ENCODE results near the gene ZFP92. TPM values are rescaled to one million over a fixed set of nuclear protein-coding genes. Genes with fewer than 3 reads are reported as not detected.

The ZFP92 gene
- polyA plus RNA-seq, 1 donor (not counting 4 experiments of a cell fraction or from before 2014, with no cell fraction given), result 0.64 TPM

GRCh38 chrX:153441296-153441695, 30.0 kb downstream of the ZFP92 start:
- no peak overlapping the region for H3K27ac ChIP-seq (ENCODE audit: control insufficient read depth, insufficient read depth, low read length)
- no peaks in the 10 kb centered on the region for H3K9me3 ChIP-seq (ENCODE audit: control insufficient read depth, low read depth, low read length)
- H3K4me1 ChIP-seq (ENCODE audit: control insufficient read depth, extremely low read depth, insufficient read depth, low read length), result peaks cover 10% of the 10 kb centered on the region
- H2AFZ ChIP-seq (ENCODE audit: control insufficient read depth, low read length), result no peak overlapping the region
- H3K27me3 ChIP-seq (ENCODE audit: control insufficient read depth, extremely low read depth, insufficient read depth, low read length), result no peaks in the 10 kb centered on the region
- H3K4me3 ChIP-seq (ENCODE audit: control insufficient read depth in 2 of 3, extremely low read depth in 1 of 3, insufficient read depth in 2 of 3, low read depth in 1 of 3, low read length in 3 of 3), result peak overlapping the region in 1 of 3 experiments; percentile 32
- no peak for FAIRE-seq
- TF ChIP-seq EZH2 (IDR thresholded peaks at IDR 0.05; ENCODE audit: low read length), result no peak
- TF ChIP-seq CTCF (optimal IDR thresholded peaks at IDR 0.05 in 1 of 3, IDR thresholded peaks at IDR 0.05 in 1 of 3, conservative IDR thresholded peaks at IDR 0.05 in 1 of 3; ENCODE audit: extremely low read depth in 1 of 3, insufficient read depth in 2 of 3, low read length in 3 of 3), result no peak
- no peaks in the 10 kb centered on the region for H3K79me2 ChIP-seq (ENCODE audit: control insufficient read depth, insufficient read depth, low read length)
- dilution Hi-C loops (cut with MboI; ENCODE audit: extremely low pct_ligation_motif_present, low sequenced_read_pairs), result no loop called here
- H3K9me1 ChIP-seq (ENCODE audit: control insufficient read depth, extremely low read depth, insufficient read depth, low read length), result no peaks in the 10 kb centered on the region
- no peaks in the 10 kb centered on the region for H3K36me3 ChIP-seq (ENCODE audit: control insufficient read depth in 2 of 2, extremely low read depth in 1 of 2, insufficient read depth in 2 of 2, low read length in 2 of 2)
- H4K20me1 ChIP-seq (ENCODE audit: control insufficient read depth, extremely low read depth, insufficient read depth, low read length), result no peaks in the 10 kb centered on the region
- DNase-seq (ENCODE audit: low read depth, low spot score), result no peak
- peak overlapping the region; percentile 56 for H3K4me2 ChIP-seq (ENCODE audit: control insufficient read depth, extremely low read depth, insufficient read depth, low read depth, low read length)
- H3K9ac ChIP-seq (ENCODE audit: control insufficient read depth, extremely low read depth, insufficient read depth, low read length), result no peak overlapping the region

- TF ChIP-seq CTCF (optimal IDR thresholded peaks at IDR 0.05 in 1 of 3, IDR thresholded peaks at IDR 0.05 in 1 of 3, conservative IDR thresholded peaks at IDR 0.05 in 1 of 3; ENCODE audit: extremely low read depth in 1 of 3, insufficient read depth in 2 of 3, low read length in 3 of 3) (no peak), EZH2 (IDR thresholded peaks at IDR 0.05; ENCODE audit: low read length) (no peak)
- dilution Hi-C loops (cut with MboI; ENCODE audit: extremely low pct_ligation_motif_present, low sequenced_read_pairs), result no loop called here
- Histone ChIP-seq H2AFZ (ENCODE audit: control insufficient read depth, low read length) (no peak overlapping the region), H3K36me3 (ENCODE audit: control insufficient read depth in 2 of 2, extremely low read depth in 1 of 2, insufficient read depth in 2 of 2, low read length in 2 of 2) (no peaks in the 10 kb centered on the region), H3K79me2 (ENCODE audit: control insufficient read depth, insufficient read depth, low read length) (no peaks in the 10 kb centered on the region), H3K27ac (ENCODE audit: control insufficient read depth, insufficient read depth, low read length) (no peak overlapping the region), H3K9me3 (ENCODE audit: control insufficient read depth, low read depth, low read length) (no peaks in the 10 kb centered on the region), H3K9me1 (ENCODE audit: control insufficient read depth, extremely low read depth, insufficient read depth, low read length) (no peaks in the 10 kb centered on the region), H4K20me1 (ENCODE audit: control insufficient read depth, extremely low read depth, insufficient read depth, low read length) (no peaks in the 10 kb centered on the region), H3K4me1 (ENCODE audit: control insufficient read depth, extremely low read depth, insufficient read depth, low read length) (peaks cover 10% of the 10 kb centered on the region), H3K27me3 (ENCODE audit: control insufficient read depth, extremely low read depth, insufficient read depth, low read length) (no peaks in the 10 kb centered on the region), H3K4me3 (ENCODE audit: control insufficient read depth in 2 of 3, extremely low read depth in 1 of 3, insufficient read depth in 2 of 3, low read depth in 1 of 3, low read length in 3 of 3) (no peak overlapping the region), H3K4me2 (ENCODE audit: control insufficient read depth, extremely low read depth, insufficient read depth, low read depth, low read length) (peak overlapping the region; percentile 56), H3K9ac (ENCODE audit: control insufficient read depth, extremely low read depth, insufficient read depth, low read length) (no peak overlapping the region)
- DNase-seq (ENCODE audit: low read depth, low spot score) (peak; percentile 61), FAIRE-seq (no peak)
These were observed 30.7 kb downstream of the ZFP92 start for GRCh38 chrX:153441981-153442380.

All from keratinocyte (primary cell).